Spleen (tissue), 11 donors: Measurements from ENCODE around the gene ACVR1. TPM values are rescaled to one million over a fixed set of nuclear protein-coding genes. Genes with fewer than 3 reads are reported as not detected.

Source experiments
- DNase-seq: peaks from one replicate; pipeline ENCODE4 v3.0.0-alpha.2; 2020
- H3K27ac ChIP-seq, 8 donors: fragments of 200-600 bp; sonication (generic) in 7 of 8; 1 replicate in 4 of 8; 2 replicates in 4 of 8; pipeline versions ENCODE4 v1.5.0 to v1.8.0; 2016 to 2021; ENCODE audit warnings: inconsistent platforms in 4 of 8, mild to moderate bottlenecking in 4 of 8, moderate library complexity in 1 of 8
- H3K27me3 ChIP-seq, 7 donors: fragments of 200-600 bp; sonication (generic) in 6 of 7; replicated peaks in 1 of 7; 1 replicate in 4 of 7; 2 replicates in 3 of 7; pipeline versions ENCODE4 v1.5.0 to v1.8.0; 2016 to 2021; ENCODE audit warnings: inconsistent platforms in 3 of 7, mild to moderate bottlenecking in 1 of 7
- H3K36me3 ChIP-seq, 6 donors: fragments of 200-600 bp; sonication (generic) in 5 of 6; 1 replicate in 4 of 6; 2 replicates in 2 of 6; pipeline versions ENCODE4 v1.5.0 to v1.8.0; 2016 to 2021; ENCODE audit warnings: inconsistent platforms in 2 of 6
- H3K4me1 ChIP-seq, 6 donors: fragments of 200-600 bp; sonication (generic) in 5 of 6; 1 replicate in 3 of 6; 2 replicates in 3 of 6; pipeline versions ENCODE4 v1.5.0 to v1.8.0; 2016 to 2021; ENCODE audit warnings: inconsistent platforms in 3 of 6
- H3K4me3 ChIP-seq, 8 donors: fragments of 200-600 bp; sonication (generic) in 7 of 8; 1 replicate in 4 of 8; 2 replicates in 4 of 8; pipeline versions ENCODE4 v1.5.0 to v1.8.0; 2016 to 2021; ENCODE audit warnings: inconsistent platforms in 4 of 8, mild to moderate bottlenecking in 4 of 8, moderate library complexity in 2 of 8
- H3K9me3 ChIP-seq, 8 donors: fragments of 200-600 bp; sonication (generic) in 7 of 8; 1 replicate in 4 of 8; 2 replicates in 4 of 8; pipeline versions ENCODE4 v1.5.0 to v1.8.0; 2016 to 2021; ENCODE audit warnings: inconsistent platforms in 4 of 8
- POLR2A ChIP-seq, 3 donors: fragments of 450-650 bp; IDR thresholded peaks; one replicate each; pipeline ENCODE4 v1.5.1; 2017; ENCODE audit warnings: antibody characterized with exemption in 3 of 3, mild to moderate bottlenecking in 1 of 3
- POLR2AphosphoS5 ChIP-seq, 3 donors: sonication (generic); formaldehyde crosslinking; IDR thresholded peaks; one replicate each; pipeline ENCODE4 v1.5.1; 2017; ENCODE audit warnings: antibody characterized with exemption in 3 of 3
- WGBS, 5 donors: extraction: QIAGEN DNeasy Blood & Tissue Kit in 3 of 5; methylation state at CpG; one replicate each; pipeline versions ENCODE4 v1.1.5 to v1.1.7; 2013 to 2018; 5-methylcytosine and 5-hydroxymethylcytosine counted together
- intact Hi-C: fragments of 100-400 bp; cut with DNase I; formaldehyde crosslinking; loops from one replicate; pipeline ENCODE4 v1.15.0; 2023; ENCODE audit warnings: low total_unique reads
- polyA plus RNA-seq, 3 donors: library from polyadenylated mRNA; stranded (reverse); fragments of 200-250 nt; gene quantifications; one replicate each; pipeline ENCODE4 v1.2.1, GENCODE V29; 2013
- total RNA-seq, 7 donors: library from RNA; depleted of rRNA in 3 of 7; stranded (reverse); fragments of >200 nt in 3 of 7; fragmentation: NEBNext Ultra II Directional in 4 of 7; extraction: Animal tissue kit (Norgen Biotek cat#: 25700) in 4 of 7; gene quantifications; one replicate each; pipeline versions ENCODE4 v1.1.0 to v1.2.1, GENCODE V29; 2016 to 2021
- TF ChIP-seq, protein P1 (sequence below), 11 experiments: fragments of 200-600 bp in 7 of 11; fragments of 450-650 bp in 4 of 11; sonication (generic) in 4 of 11; IDR thresholded peaks in 8 of 11; conservative IDR thresholded peaks in 3 of 11; 1 replicate in 7 of 11; 2 replicates in 4 of 11; pipeline versions ENCODE4 v1.4.0 to v1.8.0; 2016 to 2021; ENCODE audit warnings: antibody characterized with exemption in 11 of 11, inconsistent platforms in 4 of 11, mild to moderate bottlenecking in 1 of 11
- donor health status: healthy with polysubstance abuse.
- donor health status: DM: no; HTN: no; CAD: no; lungs with moderate emphysema.
- donor health status: DM: no; HTN: no; CAD: no.
- donor health status: Bipolar disorder and iron deficiency.
- donor health status: healthy.
- donor health status: DM: no; HTN: no; CAD: no.
- donor health status: DM: yes; HTN: yes; CAD: no.

Gene ACVR1
- total and polyA plus RNA-seq, 10 donors = 2.1 to 23.8 (median 13.6) TPM

DNA sequence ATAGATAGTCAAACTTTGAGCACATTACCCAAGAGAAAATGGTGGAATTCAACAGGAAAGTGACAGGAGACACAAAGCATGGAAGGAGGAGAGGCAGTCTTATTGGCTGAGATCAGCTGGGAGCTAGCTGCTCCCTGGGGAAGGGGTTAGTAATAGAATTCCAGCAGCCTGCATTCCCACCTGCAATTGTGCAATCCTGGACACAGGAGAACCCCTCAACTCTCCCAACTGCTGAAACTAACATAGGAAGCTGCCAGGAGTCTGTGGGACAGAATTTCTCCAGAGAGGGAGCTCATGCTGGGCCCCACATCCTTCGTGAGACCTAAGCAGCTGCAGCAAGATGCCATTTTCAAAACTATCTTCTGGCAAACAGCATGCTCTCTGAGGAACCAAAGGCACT, 177.7 kb downstream of the ACVR1 start:
- H3K27ac ChIP-seq = no peak overlapping the region
- TF ChIP-seq, protein P1, sequence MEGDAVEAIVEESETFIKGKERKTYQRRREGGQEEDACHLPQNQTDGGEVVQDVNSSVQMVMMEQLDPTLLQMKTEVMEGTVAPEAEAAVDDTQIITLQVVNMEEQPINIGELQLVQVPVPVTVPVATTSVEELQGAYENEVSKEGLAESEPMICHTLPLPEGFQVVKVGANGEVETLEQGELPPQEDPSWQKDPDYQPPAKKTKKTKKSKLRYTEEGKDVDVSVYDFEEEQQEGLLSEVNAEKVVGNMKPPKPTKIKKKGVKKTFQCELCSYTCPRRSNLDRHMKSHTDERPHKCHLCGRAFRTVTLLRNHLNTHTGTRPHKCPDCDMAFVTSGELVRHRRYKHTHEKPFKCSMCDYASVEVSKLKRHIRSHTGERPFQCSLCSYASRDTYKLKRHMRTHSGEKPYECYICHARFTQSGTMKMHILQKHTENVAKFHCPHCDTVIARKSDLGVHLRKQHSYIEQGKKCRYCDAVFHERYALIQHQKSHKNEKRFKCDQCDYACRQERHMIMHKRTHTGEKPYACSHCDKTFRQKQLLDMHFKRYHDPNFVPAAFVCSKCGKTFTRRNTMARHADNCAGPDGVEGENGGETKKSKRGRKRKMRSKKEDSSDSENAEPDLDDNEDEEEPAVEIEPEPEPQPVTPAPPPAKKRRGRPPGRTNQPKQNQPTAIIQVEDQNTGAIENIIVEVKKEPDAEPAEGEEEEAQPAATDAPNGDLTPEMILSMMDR (IDR thresholded peaks at IDR 0.05 in 8 of 11, conservative IDR thresholded peaks at IDR 0.05 in 3 of 11) = no peak
- no peak for TF ChIP-seq POLR2A (IDR thresholded peaks at IDR 0.05)
- no peaks in the 10 kb centered on the region for H3K36me3 ChIP-seq
- DNase-seq = no peak
- no peaks in the 10 kb centered on the region for H3K27me3 ChIP-seq
- 50 to 89% (median 67%) methylated on average over 1 of the region's 1 CpG for WGBS, 5 donors
- H3K4me3 ChIP-seq = no peak overlapping the region
- H3K4me1 ChIP-seq = no peaks in the 10 kb centered on the region
- peaks cover 3 to 46% (median 31%) of the 10 kb centered on the region in 8 donors for H3K9me3 ChIP-seq
- intact Hi-C loops = no loop called here

DNA sequence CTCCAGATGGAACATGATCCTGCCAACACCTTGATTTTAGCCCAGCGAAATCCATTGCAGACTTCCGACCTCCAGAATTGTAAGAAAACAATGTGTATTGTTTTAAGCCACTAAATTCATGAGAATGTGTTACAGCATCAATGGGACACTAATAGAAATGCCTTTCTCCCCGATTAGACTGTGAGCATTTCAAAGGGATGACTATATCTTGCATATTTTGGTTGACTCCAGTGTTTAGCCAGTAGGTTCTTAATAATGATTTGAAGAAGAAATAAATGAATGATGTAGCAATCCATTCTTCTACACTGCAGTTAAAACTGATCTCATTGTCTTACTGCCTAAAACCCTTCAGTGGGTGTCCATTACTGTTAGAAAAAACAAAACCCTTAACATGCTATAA, 180.1 kb downstream of the ACVR1 start:
- H3K27ac ChIP-seq = no peak overlapping the region
- peaks cover 0 to 22% (median 18%) of the 10 kb centered on the region in 8 donors for H3K9me3 ChIP-seq
- TF ChIP-seq POLR2A (IDR thresholded peaks at IDR 0.05) (no peak), POLR2AphosphoS5 (IDR thresholded peaks at IDR 0.05) (no peak)
- TF ChIP-seq, protein P1 (IDR thresholded peaks at IDR 0.05 in 8 of 11, conservative IDR thresholded peaks at IDR 0.05 in 3 of 11) = no peak
- WGBS, 5 donors = 79 to 89% (median 83%) methylated on average over 3 of the region's 3 CpGs
- intact Hi-C loops = no loop called here
- H3K4me3 ChIP-seq = no peak overlapping the region
- no peaks in the 10 kb centered on the region for H3K36me3 ChIP-seq
- no peaks in the 10 kb centered on the region for H3K4me1 ChIP-seq
- no peaks in the 10 kb centered on the region for H3K27me3 ChIP-seq
- DNase-seq = no peak

DNA sequence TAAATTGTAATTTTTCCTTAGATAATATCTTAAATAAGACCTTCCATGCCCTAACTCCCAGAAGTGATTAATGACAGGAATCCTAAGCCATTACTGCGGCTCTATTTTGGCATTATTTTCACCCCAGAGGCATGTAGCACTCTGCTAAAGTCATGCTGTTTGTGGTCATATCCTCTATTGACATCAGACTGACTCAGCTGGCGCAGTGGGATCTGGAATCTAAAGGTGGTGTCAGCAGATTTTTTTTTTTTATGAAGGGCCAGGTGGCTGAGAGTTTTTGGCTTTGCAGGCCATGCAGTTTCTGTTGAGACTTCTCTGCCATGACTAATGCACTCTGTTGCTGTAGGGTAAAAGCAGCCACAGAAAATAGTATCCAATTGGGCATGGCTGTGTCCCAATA, 183.4 kb downstream of the ACVR1 start:
- Histone ChIP-seq H3K36me3 (no peaks in the 10 kb centered on the region), H3K27me3 (no peaks in the 10 kb centered on the region), H3K4me1 (no peaks in the 10 kb centered on the region), H3K9me3 (no peaks in the 10 kb centered on the region), H3K27ac (no peak overlapping the region), H3K4me3 (no peak overlapping the region)
- DNase-seq = no peak
- no peak for TF ChIP-seq POLR2A (IDR thresholded peaks at IDR 0.05)
- TF ChIP-seq, protein P1 (IDR thresholded peaks at IDR 0.05 in 8 of 11, conservative IDR thresholded peaks at IDR 0.05 in 3 of 11) = no peak
- TF ChIP-seq POLR2AphosphoS5 (IDR thresholded peaks at IDR 0.05) = no peak
- intact Hi-C loops = no loop called here
- 85 to 93% (median 92%) methylated on average over 2 of the region's 2 CpGs for WGBS, 5 donors

GRCh38 chr2:157691695-157692094, 184.4 kb downstream of the ACVR1 start:
- no peaks in the 10 kb centered on the region for H3K4me1 ChIP-seq
- H3K9me3 ChIP-seq = no peaks in the 10 kb centered on the region
- no peaks in the 10 kb centered on the region for H3K27me3 ChIP-seq
- H3K36me3 ChIP-seq = no peaks in the 10 kb centered on the region
- DNase-seq = no peak
- TF ChIP-seq, protein P1 (IDR thresholded peaks at IDR 0.05 in 8 of 11, conservative IDR thresholded peaks at IDR 0.05 in 3 of 11) = no peak
- TF ChIP-seq POLR2A (IDR thresholded peaks at IDR 0.05) = no peak
- no peak for TF ChIP-seq POLR2AphosphoS5 (IDR thresholded peaks at IDR 0.05)
- no peak overlapping the region for H3K4me3 ChIP-seq
- 86 to 91% (median 88%) methylated on average over 4 of the region's 4 CpGs for WGBS, 5 donors
- H3K27ac ChIP-seq = no peak overlapping the region
- intact Hi-C loops = no loop called here
